HG03457 (cell line): ENCODE measurements around the gene MIGA2.
"Not testable (repeated sequence)": the region's sequence is repeated elsewhere in the genome, so short reads cannot be mapped to it uniquely, and the experiment has no call there.

ENCODE experiments used
- ATAC-seq: cut with Tn5 transposase; IDR thresholded peaks from one replicate; pipeline ENCODE4 v1.9.1; 2021; ENCODE audit warnings: moderate number of reproducible peaks; ENCODE audit not compliant: unreplicated experiment

The MIGA2 gene

DNA sequence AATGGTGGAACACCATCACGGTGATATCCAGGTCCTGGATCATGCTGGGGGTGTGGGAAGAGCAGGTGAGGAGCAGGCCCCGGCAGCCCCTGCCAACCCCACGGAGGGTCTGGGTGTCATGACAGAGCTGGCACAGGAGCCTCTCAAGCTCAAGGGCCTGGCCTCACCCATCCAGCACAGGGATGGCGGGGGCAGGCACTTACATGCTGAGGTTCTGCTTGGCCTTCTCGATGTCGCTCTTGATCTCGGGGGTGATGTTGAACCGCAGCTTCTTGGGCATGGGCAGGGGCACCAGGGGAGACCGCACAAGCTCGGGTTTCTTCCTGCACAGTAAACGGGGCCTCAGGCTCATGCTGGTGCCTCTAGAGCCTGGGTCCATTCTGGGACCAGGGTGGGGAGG lies 61.9 kb downstream of the MIGA2 start:
- no peak for ATAC-seq

DNA sequence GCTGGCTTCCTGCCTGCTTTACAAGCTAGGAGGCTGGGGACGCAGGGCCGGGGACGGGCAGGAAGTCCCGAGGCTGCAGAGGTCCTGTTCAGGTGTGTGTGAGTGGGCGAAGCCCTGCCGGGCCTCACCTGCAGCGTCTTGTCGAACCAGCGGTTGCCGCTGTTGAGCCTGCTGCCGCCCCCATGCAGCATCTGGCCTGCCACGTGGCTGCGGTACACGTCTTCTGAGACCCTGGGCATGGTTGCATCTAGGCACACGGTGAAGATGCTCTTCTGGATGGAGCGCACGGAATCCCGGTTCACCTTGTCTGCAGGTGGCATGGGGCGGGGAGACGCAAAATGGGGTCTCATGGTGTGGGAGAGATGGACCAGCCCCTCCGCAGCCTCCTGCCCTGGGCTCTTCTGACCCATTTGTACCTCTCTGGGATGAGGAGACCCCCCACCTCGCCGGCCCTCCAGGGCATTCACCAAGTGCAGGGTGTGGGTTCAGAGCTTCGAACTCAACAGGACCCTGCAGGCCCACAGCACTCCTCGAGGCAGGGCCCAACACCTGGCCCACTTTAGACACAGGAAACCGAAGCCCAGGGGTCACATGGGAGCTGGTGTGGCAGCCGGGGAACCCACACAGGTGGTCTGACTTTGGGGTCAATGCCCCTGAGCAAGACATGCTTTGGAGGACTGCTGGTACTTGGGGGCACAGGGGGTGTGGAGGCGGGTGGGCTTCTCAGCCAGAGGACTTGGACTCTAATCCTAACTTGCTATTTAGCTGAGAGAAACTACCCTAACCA lies 64.2 kb downstream of the MIGA2 start:
- no peak for ATAC-seq

DNA sequence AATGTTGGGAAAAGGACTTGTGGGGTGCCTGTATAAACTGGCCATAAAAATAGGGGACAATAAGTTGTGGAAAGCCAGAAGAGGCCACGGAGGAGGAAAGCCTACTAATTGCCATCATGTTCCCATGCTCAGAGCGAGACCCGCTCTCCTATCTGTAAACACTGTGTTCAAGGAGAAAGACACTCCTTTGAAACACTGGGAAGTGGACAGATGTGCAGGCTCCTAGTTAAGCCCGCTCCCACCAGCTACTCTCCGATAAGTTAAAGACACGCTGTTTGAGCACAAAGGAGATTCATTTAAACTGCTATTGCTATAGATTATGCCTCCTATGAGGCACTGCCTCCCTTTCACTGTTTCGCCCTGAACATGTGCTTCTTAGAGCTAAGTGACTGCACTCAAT lies 64.9 kb downstream of the MIGA2 start:
- ATAC-seq, result no peak

GRCh38 chr9:129102095-129102525 lies 65.7 kb downstream of the MIGA2 start:
- ATAC-seq, result no peak

DNA sequence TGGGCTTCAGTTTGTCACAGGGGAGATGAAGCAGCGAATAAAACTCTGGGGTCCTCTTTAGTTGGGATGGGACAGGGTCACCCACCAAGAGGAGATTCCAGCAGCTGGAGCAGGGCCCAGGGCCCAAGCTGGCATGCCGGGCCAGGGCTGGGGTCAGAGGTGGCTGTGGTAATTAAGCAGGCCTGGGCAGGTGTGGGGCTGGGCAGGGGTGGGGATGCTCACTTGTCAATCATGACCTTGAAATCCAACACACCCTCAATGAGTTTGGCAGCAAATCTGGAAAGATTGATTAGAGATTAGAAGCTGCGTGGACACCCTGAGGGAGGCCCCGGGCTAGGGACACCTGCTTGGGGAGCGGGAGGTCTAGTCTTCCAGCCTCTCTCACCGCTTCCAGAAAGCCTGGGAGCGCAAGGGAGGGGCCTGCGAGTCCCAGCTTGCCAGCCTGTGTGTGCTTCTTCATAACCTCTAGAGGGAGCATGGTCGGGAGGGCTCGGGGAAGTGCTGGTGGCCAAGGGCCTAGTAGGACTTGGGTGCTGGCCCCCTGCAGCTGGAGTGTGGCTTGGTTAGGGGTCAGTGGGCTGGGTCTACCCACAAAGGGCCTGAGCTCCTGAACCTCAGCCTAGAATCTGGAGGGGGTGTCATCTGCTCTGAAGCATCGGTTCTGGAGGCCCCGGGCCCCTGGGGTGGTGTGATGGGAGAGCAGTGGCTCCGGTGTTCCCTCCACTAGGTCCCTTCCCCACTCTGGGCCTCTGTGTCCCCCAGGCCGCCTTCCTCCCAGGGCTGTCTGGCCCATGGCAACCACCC lies 66.6 kb downstream of the MIGA2 start:
- no peak for ATAC-seq

DNA sequence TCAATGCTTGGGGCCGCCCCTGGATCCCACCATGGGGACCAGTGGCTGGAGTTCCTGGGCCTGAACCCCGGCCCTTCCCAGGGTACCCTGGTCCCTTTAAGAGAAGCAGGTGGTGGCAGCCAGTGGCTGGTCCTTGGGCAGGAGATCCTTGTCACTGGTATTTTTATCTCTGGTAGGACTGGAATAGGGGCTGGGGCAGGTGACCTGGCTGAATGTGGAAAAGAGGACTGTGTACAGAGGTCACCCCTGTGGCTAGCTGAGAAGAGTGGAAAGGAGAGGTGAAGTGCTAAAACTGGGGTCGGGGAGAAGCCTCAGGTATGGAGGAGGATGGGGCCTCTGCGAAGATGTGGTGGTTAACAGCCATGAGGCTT lies 67.2 kb downstream of the MIGA2 start:
- no peak for ATAC-seq

DNA sequence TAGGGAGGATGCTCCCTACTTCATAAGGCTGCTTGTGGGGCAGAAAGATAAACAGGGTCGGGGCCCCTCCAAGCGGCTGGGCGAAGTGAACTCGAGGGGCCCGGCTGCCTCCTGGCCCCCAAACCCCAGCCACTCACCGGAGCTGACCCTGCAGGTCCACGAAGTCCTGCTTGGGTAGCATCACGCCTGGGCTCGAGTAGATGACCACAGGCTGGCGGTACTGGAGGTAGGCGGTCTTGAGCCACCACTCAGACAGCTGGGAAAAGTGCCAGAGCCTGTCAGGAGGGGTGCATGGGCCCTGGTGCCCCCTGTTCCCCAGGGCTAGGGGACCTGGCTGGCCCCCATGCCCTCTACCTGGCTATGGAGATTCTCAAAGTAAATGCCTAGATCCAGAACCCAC lies 67.6 kb downstream of the MIGA2 start:
- ATAC-seq, result no peak

DNA sequence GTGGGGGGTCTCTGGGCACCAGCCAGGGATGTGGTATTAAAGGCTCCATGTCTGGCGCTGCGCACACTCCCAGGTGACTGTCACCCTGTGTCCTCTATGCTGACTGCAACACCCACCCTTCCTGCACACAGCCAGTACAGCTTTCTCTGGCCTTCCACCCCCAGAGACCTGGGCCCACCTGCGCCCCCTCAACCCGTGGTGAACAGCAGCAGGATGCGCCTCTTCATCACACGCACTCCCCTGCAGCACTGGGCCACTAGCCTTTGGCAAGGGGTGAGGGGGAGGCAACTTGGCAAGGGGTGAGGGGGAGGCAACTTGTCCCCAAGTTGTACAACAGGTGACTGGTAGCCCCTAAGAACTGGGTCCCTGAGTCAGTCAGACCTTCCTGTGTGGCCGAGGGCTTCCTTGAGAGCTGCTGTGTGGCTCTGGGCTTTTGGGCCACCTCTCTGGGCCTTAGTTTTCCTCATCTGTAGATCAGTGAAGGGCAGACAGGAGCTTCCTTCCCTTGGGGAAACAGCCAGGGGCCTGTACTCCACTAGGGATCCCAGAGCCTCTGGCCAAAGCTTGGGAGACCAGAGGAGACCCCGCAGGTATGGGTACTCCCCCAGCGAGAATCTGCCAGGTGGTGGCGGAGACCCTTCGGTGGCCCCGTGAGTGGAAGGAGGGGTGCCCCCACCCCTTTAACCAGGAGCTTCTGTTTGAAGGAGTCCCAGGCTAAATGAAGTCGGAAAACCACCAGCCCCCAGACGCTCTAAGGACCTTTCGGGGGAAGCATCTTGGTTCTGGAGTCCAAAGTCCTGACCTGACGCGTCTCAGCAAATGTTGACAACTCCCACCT lies 69.7 kb downstream of the MIGA2 start:
- ATAC-seq, result no peak

GRCh38 chr9:129107651-129108050 lies 71.2 kb downstream of the MIGA2 start:
- no peak for ATAC-seq

DNA sequence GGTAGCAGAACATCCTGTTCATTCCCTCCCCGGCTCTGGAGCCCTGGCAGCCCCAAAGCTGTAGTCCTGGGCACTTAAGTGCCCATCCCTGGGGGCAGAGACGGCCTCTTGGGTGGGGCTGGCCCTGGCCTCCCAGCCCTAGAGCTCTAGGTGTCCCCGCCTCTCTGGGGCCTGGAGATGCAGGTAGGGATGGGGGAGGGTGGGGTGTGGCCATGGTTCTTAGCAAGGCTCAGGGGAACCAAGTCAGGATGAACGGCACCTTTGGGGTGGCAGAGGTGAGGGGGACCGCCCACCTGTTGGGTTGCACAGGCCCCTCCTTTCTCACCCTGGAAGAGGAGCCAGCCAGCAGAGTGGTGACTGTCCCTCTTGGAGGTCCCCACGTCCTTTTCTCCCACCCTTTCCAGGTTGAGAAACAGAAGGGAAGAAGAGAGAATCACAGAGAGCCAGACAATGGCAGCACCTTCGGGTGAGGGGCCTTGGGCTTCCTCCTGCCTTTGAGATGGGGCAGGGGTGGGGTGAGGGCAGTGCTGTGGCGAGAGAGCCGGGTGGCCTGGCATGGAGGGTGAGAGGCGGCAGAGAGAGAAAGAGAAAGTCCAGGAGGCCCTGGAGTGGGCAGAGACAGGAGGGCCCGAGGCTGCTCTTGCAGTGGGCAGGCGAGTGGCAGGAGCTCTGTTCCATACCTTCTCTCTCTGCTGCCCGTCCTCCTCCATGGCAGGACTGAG lies 71.8 kb downstream of the MIGA2 start:
- no peak for ATAC-seq

GRCh38 chr9:129108805-129109536 lies 72.5 kb downstream of the MIGA2 start:
- no peak for ATAC-seq

- no peak for ATAC-seq
Observed at GRCh38 chr9:129109537-129109903, 73.1 kb downstream of the MIGA2 start.

DNA sequence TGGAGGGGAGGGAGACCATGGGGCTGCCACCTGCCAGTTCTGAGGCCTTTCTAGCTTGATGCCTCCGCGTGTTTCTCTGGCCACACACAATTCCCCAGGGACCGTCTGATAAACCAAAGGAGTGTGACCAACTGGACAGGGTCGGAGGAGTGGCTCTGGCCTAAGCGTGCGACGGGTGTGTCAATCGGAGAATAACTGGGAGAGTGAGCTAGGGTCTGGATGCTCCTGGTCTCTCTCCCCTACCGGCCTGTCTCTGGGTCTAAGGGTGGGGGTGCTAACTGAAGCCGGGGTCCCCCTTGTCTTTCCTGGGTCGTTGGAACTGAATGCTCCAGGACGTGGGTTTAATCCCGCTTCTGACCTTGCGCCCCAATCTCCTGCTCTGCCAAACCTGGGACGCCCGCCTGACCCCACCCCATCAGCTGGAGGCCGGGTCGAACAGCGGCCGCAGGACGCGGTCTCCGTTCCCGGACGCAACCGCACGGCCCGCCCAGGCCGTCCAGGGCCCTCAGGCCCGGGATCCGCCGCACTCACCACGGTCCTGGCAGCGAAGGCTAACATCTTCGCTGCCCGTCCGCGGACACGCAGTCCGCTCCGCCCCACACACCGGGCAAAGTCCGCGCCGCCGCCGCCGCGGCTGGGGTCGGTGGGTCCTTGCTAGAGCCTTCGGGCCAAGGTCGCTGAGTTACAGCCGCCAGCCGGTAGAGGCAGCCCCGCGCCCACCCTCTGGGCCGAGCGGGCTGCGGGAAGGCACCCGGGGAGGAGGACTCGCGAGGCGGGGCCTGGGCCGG lies 73.7 kb downstream of the MIGA2 start:
- peak; percentile 28 for ATAC-seq

- ATAC-seq, result peak; percentile 54
Observed at GRCh38 chr9:129110740-129111527, 74.5 kb downstream of the MIGA2 start, which contains the start of the genes CRAT and PTPA. CRAT (minus strand) TSS chr9:129110793; CDS start chr9:129110509, 284 bp downstream. PTPA (plus strand) TSS chr9:129111415; CDS start chr9:129111601, 186 bp downstream.

DNA sequence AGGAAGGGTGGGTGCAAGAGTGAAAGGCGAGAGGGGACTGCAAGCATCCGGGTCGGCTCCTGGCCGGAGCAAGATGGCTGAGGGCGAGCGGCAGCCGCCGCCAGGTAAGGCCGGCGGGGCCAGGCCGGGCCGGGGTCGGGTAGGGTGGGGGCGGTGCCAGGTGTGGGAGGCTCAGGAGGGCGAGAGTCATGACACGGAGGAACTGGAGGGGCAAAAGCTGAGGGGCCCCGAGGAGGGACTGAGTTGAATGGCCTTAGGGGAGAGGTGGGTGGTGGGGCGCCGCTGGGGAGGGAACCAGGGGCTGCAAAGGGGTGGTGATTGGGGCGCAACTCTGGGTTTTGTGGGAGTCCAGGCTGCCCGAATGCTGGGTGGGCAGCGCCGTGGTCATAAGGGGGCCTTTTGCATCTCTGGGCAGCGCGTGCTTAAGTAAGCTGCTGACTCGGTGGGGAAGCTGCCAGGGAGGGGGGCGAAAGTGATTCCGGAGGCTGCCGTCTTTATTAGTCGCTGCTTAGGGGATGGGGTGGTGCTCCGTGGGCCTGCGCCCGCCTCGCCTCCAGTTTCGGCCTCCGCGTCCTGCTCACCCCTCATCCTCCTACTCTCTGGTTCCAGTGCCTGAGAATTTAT lies 75.2 kb downstream of the MIGA2 start:
- peak; percentile 21 for ATAC-seq

- not testable (repeated sequence) for ATAC-seq
Observed at GRCh38 chr9:129112526-129112925, 76.1 kb downstream of the MIGA2 start.

GRCh38 chr9:129113645-129114304 lies 77.3 kb downstream of the MIGA2 start:
- ATAC-seq, result no peak
